Testis (tissue), 3 donors: ENCODE data around the gene MEIS2. TPM values are rescaled to one million over a fixed set of nuclear protein-coding genes. Genes with fewer than 3 reads are reported as not detected.

Experiments used
- DNase-seq: peaks from one replicate; pipeline ENCODE4 v3.0.0-alpha.2; 2019
- H3K27ac ChIP-seq, 2 donors: fragments of 200-600 bp; sonication (generic); one replicate each; pipeline ENCODE4 v1.5.1; 2019
- H3K27me3 ChIP-seq: fragments of 200-600 bp; sonication (generic); one replicate; pipeline ENCODE4 v1.5.1; 2019
- H3K36me3 ChIP-seq: fragments of 200-600 bp; sonication (generic); one replicate; pipeline ENCODE4 v1.5.1; 2017; ENCODE audit warnings: low read depth; ENCODE audit errors: missing control alignments
- H3K4me1 ChIP-seq: fragments of 200-600 bp; sonication (generic); one replicate; pipeline ENCODE4 v1.5.1; 2019
- H3K4me3 ChIP-seq, 2 donors: fragments of 200-600 bp; sonication (generic); one replicate each; pipeline ENCODE4 v1.5.1; 2017 to 2019
- H3K9me3 ChIP-seq: fragments of 200-600 bp; sonication (generic); one replicate; pipeline ENCODE4 v1.5.1; 2017
- CTCF ChIP-seq, 3 experiments: fragments of 450-650 bp in 2 of 3; fragments of 200-600 bp in 1 of 3; sonication (generic) in 1 of 3; IDR thresholded peaks; one replicate each; pipeline ENCODE4 v1.5.1; 2016 to 2019; ENCODE audit warnings: antibody characterized with exemption in 3 of 3, mild to moderate bottlenecking in 2 of 3, moderate library complexity in 1 of 3
- POLR2A ChIP-seq: fragments of 450-650 bp; IDR thresholded peaks from one replicate; pipeline ENCODE4 v1.6.1; 2017; ENCODE audit warnings: antibody characterized with exemption, mild to moderate bottlenecking, moderate library complexity
- WGBS, 2 donors: methylation state at CpG; one replicate each; pipeline ENCODE4 v1.1.5; 2018; 5-methylcytosine and 5-hydroxymethylcytosine counted together
- intact Hi-C: fragments of 100-400 bp; cut with DNase I; formaldehyde crosslinking; loops from one replicate; pipeline ENCODE4 v1.15.1; 2023; ENCODE audit warnings: low total_unique reads
- polyA plus RNA-seq: library from polyadenylated mRNA; stranded (reverse); fragments of 350-450 nt; fragmentation: Illumina TruSeq; extraction: RNeasy Lipid Tissue Mini Kit (QIAGEN cat#74804); gene quantifications from one replicate; pipeline ENCODE4 v1.2.3, GENCODE V29; 2014; ENCODE audit warnings: low read depth, low replicate concordance; ENCODE audit not compliant: insufficient read depth
- total RNA-seq, 2 donors: library from RNA; depleted of rRNA; stranded (reverse); fragments of >200 nt; gene quantifications; one replicate each; pipeline ENCODE4 v1.2.3, GENCODE V29; 2016

MEIS2 gene
- total and polyA plus RNA-seq, 3 donors from 2014 or later = 7.0 to 19.4 (median 15.7) TPM

GRCh38 chr15:36917411-36918267, 182.7 kb downstream of the MEIS2 start:
- Histone ChIP-seq H3K27me3 (no peaks in the 10 kb centered on the region), H3K4me3 (no peak overlapping the region), H3K4me1 (no peaks in the 10 kb centered on the region), H3K9me3 (no peaks in the 10 kb centered on the region), H3K27ac (no peak overlapping the region), H3K36me3 (no peaks in the 10 kb centered on the region)
- no peak for DNase-seq
- TF ChIP-seq POLR2A (no peak), CTCF (IDR thresholded peaks at IDR 0.05) (no peak)
- WGBS, 2 donors = 81 to 85% methylated on average over 4 of the region's 4 CpGs
- intact Hi-C loops = no loop called here

GRCh38 chr15:36914960-36915808, 185.2 kb downstream of the MEIS2 start:
- no peaks in the 10 kb centered on the region for H3K9me3 ChIP-seq
- TF ChIP-seq CTCF (IDR thresholded peaks at IDR 0.05) (no peak), POLR2A (no peak)
- H3K36me3 ChIP-seq = no peaks in the 10 kb centered on the region
- no peaks in the 10 kb centered on the region for H3K27me3 ChIP-seq
- DNase-seq = no peak
- intact Hi-C loops = no loop called here
- 52 to 68% methylated on average over 3 of the region's 3 CpGs for WGBS, 2 donors
- peaks cover 3% of the 10 kb centered on the region for H3K4me1 ChIP-seq
- peak overlapping the region; percentile 53 to 54 for H3K27ac ChIP-seq
- H3K4me3 ChIP-seq = no peak overlapping the region

GRCh38 chr15:36914466-36914865, 185.9 kb downstream of the MEIS2 start:
- Histone ChIP-seq H3K27me3 (no peaks in the 10 kb centered on the region), H3K9me3 (no peaks in the 10 kb centered on the region), H3K27ac (peak overlapping the region in 1 of 2 donors; percentile 16), H3K4me3 (no peak overlapping the region), H3K36me3 (no peaks in the 10 kb centered on the region), H3K4me1 (peaks cover 3% of the 10 kb centered on the region)
- intact Hi-C loops = no loop called here
- peak; percentile 46 for DNase-seq
- TF ChIP-seq CTCF (IDR thresholded peaks at IDR 0.05) (no peak), POLR2A (no peak)
- WGBS, 2 donors = 46 to 48% methylated on average over 4 of the region's 4 CpGs

- no peak for DNase-seq
- H3K36me3 ChIP-seq = no peaks in the 10 kb centered on the region
These were observed 188.0 kb downstream of the MEIS2 start for GRCh38 chr15:36912311-36912712.

More at GRCh38 chr15:36912311-36912712, 188.0 kb downstream of the MEIS2 start:
- Histone ChIP-seq H3K9me3 (no peaks in the 10 kb centered on the region), H3K27me3 (no peaks in the 10 kb centered on the region), H3K27ac (no peak overlapping the region), H3K4me1 (peaks cover 3% of the 10 kb centered on the region), H3K4me3 (no peak overlapping the region)
- 75 to 82% methylated on average over 2 of the region's 2 CpGs for WGBS, 2 donors
- intact Hi-C loops = no loop called here
- no peak for TF ChIP-seq CTCF (IDR thresholded peaks at IDR 0.05)
- TF ChIP-seq POLR2A = no peak
